ENCODE measurements around the gene GLIS1.
A peak's percentile ranks its signal among the peaks of the same experiment; 100 is the strongest.

The GLIS1 gene

DNA sequence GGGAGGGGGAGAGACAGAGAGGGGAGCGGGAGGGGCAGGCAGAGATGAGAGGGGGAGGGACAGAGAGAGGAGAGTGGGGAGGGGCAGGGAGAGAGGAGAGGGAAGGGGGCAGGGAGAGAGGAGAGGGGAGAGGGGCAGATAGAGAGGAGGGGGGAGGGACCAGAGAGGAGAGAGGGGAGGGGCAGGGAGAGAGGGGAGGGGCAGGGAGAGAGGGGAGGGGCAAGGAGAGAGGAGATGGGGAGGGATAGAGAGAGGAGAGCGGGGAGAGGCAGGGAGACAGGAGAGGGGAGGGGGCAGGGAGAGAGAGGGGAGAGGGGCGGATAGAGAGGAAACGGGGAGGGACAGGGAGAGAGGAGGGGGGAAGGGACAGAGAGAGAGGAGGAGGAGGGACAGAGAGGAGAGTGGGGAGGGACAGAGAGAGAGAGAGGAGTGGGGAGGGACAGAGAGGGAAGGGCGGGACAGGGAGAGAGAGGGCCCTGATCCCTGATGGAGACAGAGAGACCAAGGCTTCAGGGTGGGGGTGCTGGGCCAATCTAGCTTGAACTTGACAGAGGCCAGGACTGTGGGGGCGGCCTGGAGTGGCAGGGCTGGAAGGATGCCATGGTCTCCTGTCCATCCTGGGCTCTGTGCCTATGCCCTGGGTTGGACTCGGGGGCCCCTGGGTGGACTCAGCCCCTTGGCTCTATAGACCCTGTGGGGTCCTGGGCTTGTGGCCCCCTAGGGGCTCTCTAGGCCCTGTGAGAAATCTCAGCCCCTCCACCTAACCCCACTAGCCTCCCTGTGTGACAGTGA lies 236.1 kb downstream of the GLIS1 start:
- peak; percentile 39 for DNase-seq

- no peak for DNase-seq
Measured at GRCh38 chr1:53501065-53502005, 237.6 kb downstream of the GLIS1 start.

- peak; percentile 68 for DNase-seq
Measured at GRCh38 chr1:53500204-53501064, 238.5 kb downstream of the GLIS1 start.

- no peak for DNase-seq
Measured at GRCh38 chr1:53499257-53500203, 239.4 kb downstream of the GLIS1 start.

- no peak for DNase-seq
Measured at GRCh38 chr1:53498555-53499131, 240.3 kb downstream of the GLIS1 start.

GRCh38 chr1:53495633-53496345 lies 243.2 kb downstream of the GLIS1 start:
- DNase-seq, result no peak

DNA sequence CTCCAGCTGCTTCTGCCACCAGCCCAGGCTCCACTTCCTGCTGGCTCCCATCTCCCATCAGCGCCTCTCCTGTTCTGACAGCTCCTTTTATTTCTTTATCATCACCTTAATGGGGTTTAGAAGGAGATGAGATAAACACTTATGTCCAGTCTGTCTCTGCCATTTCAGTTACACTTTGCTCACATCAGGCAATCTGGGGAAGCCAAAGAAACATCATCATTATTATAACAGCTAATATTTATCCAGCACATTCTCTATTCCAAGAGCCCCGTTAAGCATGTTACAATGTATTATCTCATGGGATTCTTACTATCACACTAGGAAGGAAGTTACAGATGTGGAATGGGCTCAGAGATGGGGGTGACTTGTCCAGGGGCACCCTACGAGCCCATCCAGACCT lies 248.6 kb downstream of the GLIS1 start:
- no peak for DNase-seq

DNA sequence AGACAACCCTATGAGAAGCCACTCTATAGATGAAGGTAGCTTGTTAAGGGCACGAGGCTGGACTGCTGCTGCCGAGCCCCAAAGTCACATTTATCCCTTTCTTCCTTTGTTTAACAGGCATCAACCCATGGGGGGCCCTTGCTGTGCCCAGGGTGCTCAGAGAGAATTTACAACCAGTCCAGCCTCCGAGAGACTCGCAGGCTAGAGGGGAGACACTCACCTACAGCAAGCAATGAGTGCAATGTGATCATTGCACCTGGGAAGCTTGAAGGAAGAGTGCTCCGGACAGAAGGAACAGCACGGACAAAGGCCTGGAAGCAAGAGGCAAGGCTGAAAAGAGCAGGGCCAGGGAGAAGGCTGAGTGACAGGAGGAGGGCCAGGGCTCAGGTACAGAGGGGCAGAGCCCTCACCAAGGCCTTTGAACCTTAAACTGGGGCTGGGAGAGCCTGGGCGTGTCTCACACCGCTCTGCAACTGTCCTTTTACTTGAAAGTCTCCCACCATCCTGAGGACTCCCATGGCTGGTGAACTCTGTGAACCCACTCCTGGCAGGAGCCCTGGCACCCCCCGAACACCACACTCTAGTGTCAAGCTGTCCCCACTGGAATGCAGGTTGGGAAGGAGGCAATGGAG lies 252.5 kb downstream of the GLIS1 start:
- no peak for DNase-seq

- peak; percentile 55 for DNase-seq
Measured at GRCh38 chr1:53485478-53486394, 253.2 kb downstream of the GLIS1 start.

- no peak for DNase-seq
Measured at GRCh38 chr1:53484705-53485477, 254.1 kb downstream of the GLIS1 start.

DNA sequence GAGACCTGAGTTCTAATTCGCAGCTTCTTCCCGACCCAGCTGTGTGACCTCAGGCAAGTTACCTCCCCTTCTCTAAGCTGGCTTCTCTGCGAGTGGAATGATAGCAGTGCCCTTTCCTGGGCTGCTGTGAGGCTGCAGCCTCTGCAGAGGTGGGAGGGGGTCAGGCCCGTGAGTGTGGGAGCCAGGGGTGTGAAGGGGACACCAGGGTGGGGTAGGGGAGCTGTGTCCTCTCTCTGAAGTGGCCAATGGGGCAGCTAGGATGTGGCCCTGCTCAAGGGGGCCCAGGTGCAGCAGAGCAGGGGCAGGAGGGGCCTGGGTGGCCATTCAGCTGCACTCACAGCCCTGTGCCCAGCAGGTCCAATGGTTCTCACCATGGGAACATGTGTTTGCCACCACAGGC lies 255.3 kb downstream of the GLIS1 start:
- no peak for DNase-seq

GRCh38 chr1:53483170-53483569 lies 255.8 kb downstream of the GLIS1 start:
- DNase-seq, result no peak

DNA sequence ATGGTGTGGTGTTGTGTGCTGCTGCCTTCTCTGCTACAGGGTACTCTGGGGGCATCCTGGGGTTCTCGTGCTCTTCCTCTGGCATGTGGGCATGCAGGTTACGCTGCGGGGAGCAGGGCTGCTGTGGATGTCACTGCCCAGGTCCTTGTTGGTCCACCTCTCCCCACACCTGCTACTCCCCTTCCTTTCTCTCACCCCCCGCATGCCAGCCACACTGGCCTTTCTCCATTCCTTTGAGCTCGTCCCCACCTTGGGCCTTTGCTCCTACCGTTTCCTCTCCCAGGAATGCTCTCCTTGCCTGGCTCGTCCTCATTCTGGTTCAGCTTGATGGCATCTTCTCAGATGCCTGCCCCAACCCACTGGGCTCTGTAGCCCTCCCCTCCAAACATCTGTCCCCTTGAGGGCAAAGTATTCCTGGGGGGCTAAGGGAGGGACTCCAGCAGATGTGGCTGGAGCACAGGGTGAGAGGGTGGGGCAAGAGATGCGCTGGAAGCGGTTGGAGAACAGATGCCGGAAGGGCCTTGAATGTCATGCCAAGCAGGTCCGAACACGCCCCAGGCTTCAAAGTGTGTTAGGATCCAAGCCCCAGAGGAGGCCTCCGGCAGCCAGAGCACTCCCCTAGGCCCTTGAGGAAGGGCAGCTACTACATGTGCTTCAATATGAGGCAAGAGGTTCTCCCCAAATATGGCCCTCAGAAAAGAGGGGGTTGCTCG lies 256.4 kb downstream of the GLIS1 start:
- DNase-seq, result no peak

GRCh38 chr1:53481456-53481855 lies 257.5 kb downstream of the GLIS1 start:
- no peak for DNase-seq

- DNase-seq, result no peak
Measured at GRCh38 chr1:53480678-53481077, 258.3 kb downstream of the GLIS1 start.

GRCh38 chr1:53478502-53478818 lies 260.5 kb downstream of the GLIS1 start:
- no peak for DNase-seq

GRCh38 chr1:53477651-53478501 lies 261.1 kb downstream of the GLIS1 start:
- no peak for DNase-seq

Measured in DMS79 (cell line).